ENCODE data around the gene RBMS3. TPM values are rescaled to one million over a fixed set of nuclear protein-coding genes. Genes with fewer than 3 reads are reported as not detected.

RBMS3 gene
- total and polyA plus RNA-seq, 2 of the 13 experiments (the other 11 are each of a cell fraction or from before 2014, with no cell fraction given): not detected

GRCh38 chr3:29870136-29870535, 589.3 kb downstream of the RBMS3 start:
- no peak for DNase-seq (ENCODE audit: low spot score)
- Histone ChIP-seq H3K36me3 (replicated peaks in 1 of 2; ENCODE audit: control insufficient read depth in 1 of 2, insufficient read depth in 2 of 2, low read length in 2 of 2) (no peaks in the 10 kb centered on the region), H3K4me2 (ENCODE audit: low read depth, low read length) (no peak overlapping the region), H3K9me3 (ENCODE audit: low read length) (no peaks in the 10 kb centered on the region), H3K27ac (ENCODE audit: extremely low read length, insufficient read depth, low read length) (no peak overlapping the region), H3K79me2 (ENCODE audit: insufficient read depth, low read length) (no peaks in the 10 kb centered on the region), H3K9ac (ENCODE audit: insufficient read depth, low read depth, low read length) (no peak overlapping the region), H4K20me1 (ENCODE audit: insufficient read depth, low read length) (no peaks in the 10 kb centered on the region), H3K4me1 (ENCODE audit: insufficient read depth, low read length) (no peaks in the 10 kb centered on the region), H3K4me3 (replicated peaks in 1 of 3; ENCODE audit: insufficient read depth in 1 of 3, low read depth in 2 of 3, low read length in 3 of 3) (no peak overlapping the region), H2AFZ (ENCODE audit: low read length) (no peak overlapping the region), H3K27me3 (ENCODE audit: control insufficient read depth in 1 of 2, insufficient read depth in 2 of 2, low read length in 2 of 2) (no peaks in the 10 kb centered on the region)
- no peak for TF ChIP-seq ZNF280B (CRISPR knock-in tag; IDR thresholded peaks at IDR 0.05; ENCODE audit: borderline replicate concordance)
- BruUV-seq (replicated peaks): no TSS peak
- FAIRE-seq: no peak
- WGBS (ENCODE audit: low lambda C conversion rate): 0% methylated on average over 1 of the region's 1 CpG
- intact Hi-C loops (cut with micrococcal nuclease; ENCODE audit: unreplicated experiment): no loop called here
- POLR2A ChIA-PET: no interaction called here
- no peak for ATAC-seq
- in situ Hi-C loops (cut with HindIII; ENCODE audit: extremely low pct_ligation_motif_present, low pct_unique_long_range_greater_than_20kb): no loop called here
- CTCF ChIA-PET (ENCODE audit: low intra/inter-chr PET ratio, low total read pairs): no interaction called here

GRCh38 chr3:29871087-29871486, 590.2 kb downstream of the RBMS3 start:
- no peak overlapping the region for H2AFZ ChIP-seq (ENCODE audit: low read length)
- no peaks in the 10 kb centered on the region for H3K9me3 ChIP-seq (ENCODE audit: low read length)
- H3K4me3 ChIP-seq (replicated peaks in 1 of 3; ENCODE audit: insufficient read depth in 1 of 3, low read depth in 2 of 3, low read length in 3 of 3): no peak overlapping the region
- no peak overlapping the region for H3K9ac ChIP-seq (ENCODE audit: insufficient read depth, low read depth, low read length)
- intact Hi-C loops (cut with micrococcal nuclease; ENCODE audit: unreplicated experiment) (no loop called here), in situ Hi-C loops (cut with HindIII; ENCODE audit: extremely low pct_ligation_motif_present, low pct_unique_long_range_greater_than_20kb) (no loop called here)
- FAIRE-seq (no peak), ATAC-seq (no peak), DNase-seq (ENCODE audit: low spot score) (no peak)
- WGBS (ENCODE audit: low lambda C conversion rate): 0% methylated on average over 1 of the region's 1 CpG
- no peaks in the 10 kb centered on the region for H3K4me1 ChIP-seq (ENCODE audit: insufficient read depth, low read length)
- no peaks in the 10 kb centered on the region for H3K36me3 ChIP-seq (replicated peaks in 1 of 2; ENCODE audit: control insufficient read depth in 1 of 2, insufficient read depth in 2 of 2, low read length in 2 of 2)
- H3K79me2 ChIP-seq (ENCODE audit: insufficient read depth, low read length): no peaks in the 10 kb centered on the region
- CTCF ChIA-PET (ENCODE audit: low intra/inter-chr PET ratio, low total read pairs): no interaction called here
- no peaks in the 10 kb centered on the region for H3K27me3 ChIP-seq (ENCODE audit: control insufficient read depth in 1 of 2, insufficient read depth in 2 of 2, low read length in 2 of 2)
- no peaks in the 10 kb centered on the region for H4K20me1 ChIP-seq (ENCODE audit: insufficient read depth, low read length)
- POLR2A ChIA-PET: no interaction called here
- TF ChIP-seq MYC (CRISPR knock-in tag; IDR thresholded peaks at IDR 0.05; ENCODE audit: borderline replicate concordance): no peak
- TF ChIP-seq RFX5 (IDR thresholded peaks at IDR 0.05; ENCODE audit: low read depth, low read length): no peak
- no peak for TF ChIP-seq ZNF20 (CRISPR knock-in tag; IDR thresholded peaks at IDR 0.05)
- no peak for TF ChIP-seq ZNF253 (CRISPR knock-in tag; IDR thresholded peaks at IDR 0.05; ENCODE audit: borderline replicate concordance)
- no peak for TF ChIP-seq ZNF430 (CRISPR knock-in tag; IDR thresholded peaks at IDR 0.05)
- no peak for TF ChIP-seq POLR2G (IDR thresholded peaks at IDR 0.05; ENCODE audit: low read depth, low read length)
- H3K27ac ChIP-seq (ENCODE audit: extremely low read length, insufficient read depth, low read length): no peak overlapping the region
- no TSS peak for BruUV-seq (replicated peaks)
- H3K4me2 ChIP-seq (ENCODE audit: low read depth, low read length): no peak overlapping the region
